DMS53 (cell line): ENCODE data around the gene CDHR4.
"Not testable (repeated sequence)": the region's sequence is repeated elsewhere in the genome, so short reads cannot be mapped to it uniquely, and the experiment has no call there.

Source experiments
- DNase-seq: peaks from one replicate; lab custom pipeline; 2025; lab: John Stamatoyannopoulos, UW

Gene CDHR4

GRCh38 chr3:49799761-49800160 lies at the start of gene CDHR4:
TSS of gene CDHR4 (minus strand) at chr3:49799873. CDS start at chr3:49799812, 61 bp downstream.
- DNase-seq, result peak; percentile 55

- no peak for DNase-seq
These were observed 46.0 kb upstream of the CDHR4 start for GRCh38 chr3:49845694-49846093.

- DNase-seq, result no peak
These were observed 45.0 kb upstream of the CDHR4 start for GRCh38 chr3:49844464-49845183.

- no peak for DNase-seq
These were observed 43.3 kb upstream of the CDHR4 start for GRCh38 chr3:49842843-49843517.

- DNase-seq, result no peak
These were observed 42.1 kb upstream of the CDHR4 start for GRCh38 chr3:49841806-49842205.

- DNase-seq, result peak; percentile 3
These were observed 41.5 kb upstream of the CDHR4 start for GRCh38 chr3:49841126-49841696.

GRCh38 chr3:49840388-49840787 lies 40.7 kb upstream of the CDHR4 start:
- DNase-seq, result no peak

- DNase-seq, result peak; percentile 63
These were observed 39.6 kb upstream of the CDHR4 start for GRCh38 chr3:49839193-49839809.

GRCh38 chr3:49831341-49831740 lies 31.7 kb upstream of the CDHR4 start:
- no peak for DNase-seq

- no peak for DNase-seq
These were observed 26.3 kb upstream of the CDHR4 start for GRCh38 chr3:49826016-49826415.

GRCh38 chr3:49823131-49823530 lies 23.5 kb upstream of the CDHR4 start:
- DNase-seq, result not testable (repeated sequence)

- no peak for DNase-seq
These were observed 14.0 kb upstream of the CDHR4 start, which contains the start of gene UBA7 for GRCh38 chr3:49813497-49814174. TSS of gene UBA7 (minus strand) at chr3:49813953. CDS start at chr3:49813787, 166 bp downstream.

- DNase-seq, result no peak
These were observed 13.3 kb upstream of the CDHR4 start for GRCh38 chr3:49812916-49813496.

GRCh38 chr3:49807431-49808114 lies 7.9 kb upstream of the CDHR4 start:
- DNase-seq, result no peak

GRCh38 chr3:49806850-49807249 lies 7.2 kb upstream of the CDHR4 start:
- no peak for DNase-seq

- no peak for DNase-seq
These were observed 6.4 kb upstream of the CDHR4 start for GRCh38 chr3:49805897-49806701.

- DNase-seq, result peak; percentile 73
These were observed 5.7 kb upstream of the CDHR4 start for GRCh38 chr3:49805367-49805782.

GRCh38 chr3:49804141-49805041 lies 4.7 kb upstream of the CDHR4 start:
- DNase-seq, result peak; percentile 28

- DNase-seq, result peak; percentile 20
These were observed 3.9 kb upstream of the CDHR4 start for GRCh38 chr3:49803465-49804140.
